B cell (primary cell): ENCODE measurements around the gene SCN4A. TPM values are rescaled to one million over a fixed set of nuclear protein-coding genes. Genes with fewer than 3 reads are reported as not detected.

ENCODE experiments used
- ATAC-seq: fragments of 200-7000 bp; cut with Tn5 transposase; one replicate; pipeline ENCODE4 v1.10.0; 2021; ENCODE audit warnings: low read depth, mild to moderate bottlenecking, moderate number of reproducible peaks, moderate library complexity
- CTCF ChIA-PET: fragments of 350-600 bp; sonication (Branson Sonifier 250); formaldehyde crosslinking; loops from one replicate; lab custom pipeline; 2021; ENCODE audit warnings: antibody characterized with exemption, inconsistent platforms; lab: Charles Lee
- POLR2A ChIA-PET: fragments of 350-600 bp; sonication (Branson Sonifier 250); formaldehyde crosslinking; loops from one replicate; lab custom pipeline; 2021; ENCODE audit warnings: antibody characterized with exemption; lab: Charles Lee
- DNase-seq: peaks from one replicate; pipeline ENCODE4 v3.0.0; 2013
- H2AFZ ChIP-seq: 2 replicates; pipeline ENCODE4 v1.6.1; 2012; ENCODE audit warnings: mild to moderate bottlenecking, low read depth, low read length; ENCODE audit not compliant: insufficient read depth, poor library complexity, severe bottlenecking
- H3K27ac ChIP-seq, 2 donors: 1 replicate in 1 of 2; 2 replicates in 1 of 2; pipeline ENCODE4 v1.5.1; 2012 to 2013; ENCODE audit warnings: low read length in 2 of 2, mild to moderate bottlenecking in 2 of 2, moderate library complexity in 1 of 2
- H3K27me3 ChIP-seq, 4 experiments: fragments of 200-600 bp in 1 of 4; sonication (generic) in 1 of 4; replicated peaks in 1 of 4; 1 replicate in 2 of 4; 2 replicates in 2 of 4; pipeline versions ENCODE4 v1.6.1 to v1.7.0; 2013 to 2016; ENCODE audit warnings: low read length in 3 of 4, mild to moderate bottlenecking in 2 of 4, mixed read lengths in 1 of 4, moderate library complexity in 1 of 4; ENCODE audit not compliant: insufficient read depth in 4 of 4, control insufficient read depth in 3 of 4; ENCODE audit errors: control extremely low read depth in 1 of 4
- H3K36me3 ChIP-seq, 2 experiments: replicated peaks in 1 of 2; 1 replicate in 1 of 2; 2 replicates in 1 of 2; pipeline versions ENCODE4 v1.6.1 to v1.7.1; 2013; ENCODE audit warnings: low read length in 1 of 2; ENCODE audit not compliant: insufficient read depth in 2 of 2, control insufficient read depth in 1 of 2; ENCODE audit errors: control extremely low read depth in 1 of 2, extremely low read depth in 1 of 2
- H3K4me1 ChIP-seq, 2 donors: fragments of 200-600 bp in 1 of 2; sonication (generic) in 1 of 2; 1 replicate in 1 of 2; 2 replicates in 1 of 2; pipeline versions ENCODE4 v1.5.1 to v1.6.1; 2013 to 2017; ENCODE audit warnings: low read length in 2 of 2; ENCODE audit not compliant: control insufficient read depth in 2 of 2, insufficient read depth in 2 of 2
- H3K4me2 ChIP-seq: replicated peaks from 2 replicates; pipeline ENCODE3; 2012; ENCODE audit warnings: mild to moderate bottlenecking, low read depth, low read length; ENCODE audit not compliant: poor library complexity, severe bottlenecking
- H3K4me3 ChIP-seq, 5 experiments: fragments of 200-600 bp in 1 of 5; sonication (generic) in 1 of 5; 1 replicate in 3 of 5; 2 replicates in 2 of 5; pipeline versions ENCODE4 v1.5.1 to v1.7.0; 2011 to 2016; ENCODE audit warnings: low read length in 4 of 5, mild to moderate bottlenecking in 4 of 5, low read depth in 2 of 5, control low read depth in 1 of 5, moderate library complexity in 1 of 5; ENCODE audit not compliant: insufficient read depth in 1 of 5; ENCODE audit errors: control extremely low read depth in 1 of 5, extremely low read depth in 1 of 5
- H3K79me2 ChIP-seq: fragments of 200-600 bp; sonication (generic); one replicate; pipeline ENCODE4 v1.6.0; 2016; ENCODE audit warnings: low read length; ENCODE audit not compliant: control insufficient read depth, insufficient read depth
- H3K9ac ChIP-seq: fragments of 200-600 bp; sonication (generic); 2 replicates; pipeline ENCODE4 v1.6.1; 2017; ENCODE audit warnings: mild to moderate bottlenecking, low read length, moderate library complexity
- H3K9me3 ChIP-seq, 3 donors: one replicate each; pipeline versions ENCODE4 v1.6.1 to v1.7.1; 2013; ENCODE audit warnings: low read length in 2 of 3; ENCODE audit not compliant: control insufficient read depth in 2 of 3, insufficient read depth in 1 of 3; ENCODE audit errors: control extremely low read depth in 1 of 3
- H4K20me1 ChIP-seq: 2 replicates; pipeline ENCODE4 v1.6.0; 2012; ENCODE audit warnings: mild to moderate bottlenecking, low read length; ENCODE audit not compliant: insufficient read depth, control insufficient read depth, poor library complexity, severe bottlenecking
- H3K27ac Mint-ChIP-seq: one replicate; pipeline ENCODE4 v1.8.0; 2021; ENCODE audit warnings: mixed read lengths
- H3K27me3 Mint-ChIP-seq: one replicate; pipeline ENCODE4 v1.8.0; 2021; ENCODE audit warnings: mixed read lengths
- H3K4me1 Mint-ChIP-seq: one replicate; pipeline ENCODE4 v1.8.0; 2021; ENCODE audit warnings: mixed read lengths
- H3K4me3 Mint-ChIP-seq: one replicate; pipeline ENCODE4 v1.8.0; 2021; ENCODE audit warnings: mixed read lengths
- H3K9me3 Mint-ChIP-seq: one replicate; pipeline ENCODE4 v1.8.0; 2022; ENCODE audit warnings: mixed read lengths; ENCODE audit not compliant: insufficient read depth
- EZH2 ChIP-seq: IDR thresholded peaks from 2 replicates; pipeline ENCODE4 v1.6.1; 2012; ENCODE audit warnings: borderline replicate concordance, low read depth, mild to moderate bottlenecking, moderate library complexity, low read length; ENCODE audit not compliant: insufficient read depth, poor library complexity, severe bottlenecking
- WGBS: methylation state at CpG from one replicate; pipeline ENCODE4 v1.1.5; 2013; ENCODE audit warnings: missing lambda C conversion rate; ENCODE audit not compliant: insufficient coverage; 5-methylcytosine and 5-hydroxymethylcytosine counted together
- intact Hi-C: fragments of 100-400 bp; cut with micrococcal nuclease; formaldehyde crosslinking; loops from one replicate; pipeline ENCODE4 v1.10.0; 2022
- polyA plus RNA-seq: library from polyadenylated mRNA; depleted of rRNA; stranded (reverse); fragments of >200 nt; gene quantifications from 2 replicates; pipeline ENCODE4 v1.2.3, GENCODE V29; 2012
- total RNA-seq, 2 donors: library from RNA; stranded (reverse); fragments of 120-200 nt in 1 of 2; gene quantifications; 1 replicate in 1 of 2; 2 replicates in 1 of 2; pipeline versions ENCODE4 v1.2.3 to v1.2.4, GENCODE V29; 2013 to 2022
- TF ChIP-seq, protein P1 (sequence below): fragments of 200-600 bp; IDR thresholded peaks from one replicate; pipeline ENCODE4 v1.8.0; 2022; ENCODE audit warnings: antibody characterized with exemption, mild to moderate bottlenecking

The SCN4A gene
- total and polyA plus RNA-seq, 2 donors (not counting 1 experiment from before 2014, with no cell fraction given): 1.1 to 1.4 TPM

DNA sequence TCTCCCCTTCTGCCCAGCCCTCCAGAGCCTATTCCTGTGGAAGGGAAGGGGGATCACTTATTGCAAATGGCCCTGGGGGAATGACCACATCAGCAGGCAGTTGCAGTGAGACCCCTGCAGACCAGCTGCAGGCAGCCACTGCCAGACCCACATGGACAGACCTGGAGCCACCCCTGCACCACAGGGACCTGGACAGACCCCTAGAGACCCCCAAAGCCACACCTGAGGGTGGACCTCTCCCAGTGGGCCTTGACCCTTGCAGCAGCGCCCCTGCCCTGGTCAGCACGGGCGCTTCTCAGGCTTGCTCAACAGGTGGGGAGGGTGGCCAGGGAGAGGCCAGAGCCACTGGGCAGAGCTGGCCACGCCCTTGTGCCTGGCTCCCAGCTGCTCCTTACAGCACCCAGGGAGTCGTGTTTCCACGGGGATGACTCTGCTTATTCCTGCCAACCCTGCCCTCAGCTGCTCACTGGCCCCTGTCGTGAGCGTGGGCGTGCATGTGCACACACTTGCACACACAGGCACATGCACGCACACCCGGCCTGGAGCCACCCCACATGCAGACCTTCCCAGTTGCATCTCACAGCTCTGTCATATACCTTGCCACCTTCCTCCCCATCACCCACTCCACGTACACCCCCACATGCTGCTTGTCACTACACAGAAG lies 1.3 kb upstream of the SCN4A start:
- no peak for TF ChIP-seq EZH2
- TF ChIP-seq, protein P1, sequence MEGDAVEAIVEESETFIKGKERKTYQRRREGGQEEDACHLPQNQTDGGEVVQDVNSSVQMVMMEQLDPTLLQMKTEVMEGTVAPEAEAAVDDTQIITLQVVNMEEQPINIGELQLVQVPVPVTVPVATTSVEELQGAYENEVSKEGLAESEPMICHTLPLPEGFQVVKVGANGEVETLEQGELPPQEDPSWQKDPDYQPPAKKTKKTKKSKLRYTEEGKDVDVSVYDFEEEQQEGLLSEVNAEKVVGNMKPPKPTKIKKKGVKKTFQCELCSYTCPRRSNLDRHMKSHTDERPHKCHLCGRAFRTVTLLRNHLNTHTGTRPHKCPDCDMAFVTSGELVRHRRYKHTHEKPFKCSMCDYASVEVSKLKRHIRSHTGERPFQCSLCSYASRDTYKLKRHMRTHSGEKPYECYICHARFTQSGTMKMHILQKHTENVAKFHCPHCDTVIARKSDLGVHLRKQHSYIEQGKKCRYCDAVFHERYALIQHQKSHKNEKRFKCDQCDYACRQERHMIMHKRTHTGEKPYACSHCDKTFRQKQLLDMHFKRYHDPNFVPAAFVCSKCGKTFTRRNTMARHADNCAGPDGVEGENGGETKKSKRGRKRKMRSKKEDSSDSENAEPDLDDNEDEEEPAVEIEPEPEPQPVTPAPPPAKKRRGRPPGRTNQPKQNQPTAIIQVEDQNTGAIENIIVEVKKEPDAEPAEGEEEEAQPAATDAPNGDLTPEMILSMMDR: no peak
- Mint-ChIP-seq H3K9me3 (no peaks in the 10 kb centered on the region), H3K4me1 (no peaks in the 10 kb centered on the region), H3K4me3 (no peak overlapping the region), H3K27ac (no peak overlapping the region), H3K27me3 (peaks cover 13% of the 10 kb centered on the region)
- intact Hi-C loops: no loop called here
- CTCF ChIA-PET: no interaction called here
- Histone ChIP-seq H3K4me2 (no peak overlapping the region), H3K4me3 (no peak overlapping the region), H4K20me1 (no peaks in the 10 kb centered on the region), H3K9ac (no peak overlapping the region), H2AFZ (no peak overlapping the region), H3K79me2 (no peaks in the 10 kb centered on the region), H3K27ac (no peak overlapping the region), H3K36me3 (no peaks in the 10 kb centered on the region), H3K9me3 (no peaks in the 10 kb centered on the region), H3K4me1 (no peaks in the 10 kb centered on the region), H3K27me3 (peaks cover 0 to 10% (median 4%) of the 10 kb centered on the region in 4 experiments)
- 90% methylated on average over 12 of the region's 12 CpGs for WGBS
- POLR2A ChIA-PET: interaction anchor here (1.1 kb wide), 1 partner anchor 27 kb away, joined by 5 read pairs; no protein-coding TSS in a partner anchor
- ATAC-seq (no peak), DNase-seq (no peak)

GRCh38 chr17:63973247-63973646 lies 529 bp upstream of the SCN4A start:
- intact Hi-C loops: no loop called here
- ATAC-seq (no peak), DNase-seq (no peak)
- Mint-ChIP-seq H3K9me3 (no peaks in the 10 kb centered on the region), H3K4me3 (no peak overlapping the region), H3K27ac (no peak overlapping the region), H3K4me1 (no peaks in the 10 kb centered on the region), H3K27me3 (peaks cover 13% of the 10 kb centered on the region)
- POLR2A ChIA-PET: no interaction called here
- H2AFZ ChIP-seq: no peak overlapping the region
- no peaks in the 10 kb centered on the region for H4K20me1 ChIP-seq
- CTCF ChIA-PET: no interaction called here
- no peaks in the 10 kb centered on the region for H3K4me1 ChIP-seq
- H3K79me2 ChIP-seq: no peaks in the 10 kb centered on the region
- H3K9ac ChIP-seq: no peak overlapping the region
- H3K4me3 ChIP-seq: no peak overlapping the region
- H3K27ac ChIP-seq: no peak overlapping the region
- WGBS: 92% methylated on average over 6 of the region's 6 CpGs
- H3K27me3 ChIP-seq: peaks cover 0 to 10% (median 5%) of the 10 kb centered on the region in 4 experiments
- no peak for TF ChIP-seq EZH2
- TF ChIP-seq, protein P1: no peak
- no peaks in the 10 kb centered on the region for H3K9me3 ChIP-seq
- H3K4me2 ChIP-seq: no peak overlapping the region
- H3K36me3 ChIP-seq: no peaks in the 10 kb centered on the region
